Femur (tissue), 1 donor: ENCODE results near the gene APOL5.
A peak's percentile ranks its signal among the peaks of the same experiment; 100 is the strongest.
"Not testable (repeated sequence)": the region's sequence is repeated elsewhere in the genome, so short reads cannot be mapped to it uniquely, and the experiment has no call there.

Experiments
- DNase-seq: peaks from one replicate; pipeline ENCODE4 v3.0.0-alpha.2; 2017

The APOL5 gene, protein sequence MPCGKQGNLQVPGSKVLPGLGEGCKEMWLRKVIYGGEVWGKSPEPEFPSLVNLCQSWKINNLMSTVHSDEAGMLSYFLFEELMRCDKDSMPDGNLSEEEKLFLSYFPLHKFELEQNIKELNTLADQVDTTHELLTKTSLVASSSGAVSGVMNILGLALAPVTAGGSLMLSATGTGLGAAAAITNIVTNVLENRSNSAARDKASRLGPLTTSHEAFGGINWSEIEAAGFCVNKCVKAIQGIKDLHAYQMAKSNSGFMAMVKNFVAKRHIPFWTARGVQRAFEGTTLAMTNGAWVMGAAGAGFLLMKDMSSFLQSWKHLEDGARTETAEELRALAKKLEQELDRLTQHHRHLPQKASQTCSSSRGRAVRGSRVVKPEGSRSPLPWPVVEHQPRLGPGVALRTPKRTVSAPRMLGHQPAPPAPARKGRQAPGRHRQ

DNA sequence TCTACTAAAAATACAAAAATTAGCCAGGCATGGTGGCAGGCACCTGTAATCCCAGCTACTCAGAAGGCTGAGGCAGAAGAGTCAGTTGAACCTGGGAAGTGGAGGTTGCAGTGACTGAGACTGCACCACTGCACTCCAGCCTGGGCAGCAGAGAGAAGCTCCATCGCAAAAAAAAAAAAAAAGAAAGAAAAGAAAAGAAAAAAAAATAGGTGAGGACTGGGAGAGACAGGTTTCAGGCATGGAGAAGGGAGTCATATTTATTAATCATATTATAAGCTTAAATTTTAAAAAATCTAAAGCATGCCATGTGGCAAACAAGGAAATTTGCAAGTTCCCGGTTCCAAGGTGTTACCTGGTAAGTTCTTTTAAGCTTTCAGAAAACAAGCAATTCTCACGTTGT lies at the start of gene APOL5:
Gene APOL5 (plus strand): TSS at position 301 of the 400 bp plus-strand sequence. CDS start 0 bp downstream, at position 301.
- no peak for DNase-seq

DNA sequence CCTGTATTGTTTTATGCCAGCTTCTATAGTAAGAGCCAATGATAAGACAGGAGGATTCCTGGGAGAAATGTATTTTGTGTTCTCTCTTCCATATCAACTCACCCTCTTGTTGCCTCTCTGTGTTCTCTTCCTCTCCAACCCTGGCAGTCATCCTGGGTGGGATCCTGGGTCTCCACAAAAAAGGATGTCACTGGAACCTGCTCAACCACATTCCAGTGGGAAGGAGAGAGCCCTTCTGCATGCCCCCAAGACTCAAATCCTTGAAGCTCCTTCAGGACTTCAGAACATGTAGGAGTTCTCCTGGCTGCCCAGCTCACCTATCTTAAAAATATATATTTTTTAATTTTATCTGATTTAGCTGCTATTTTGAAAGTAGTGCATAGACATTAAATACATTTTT lies 43.3 kb upstream of the APOL5 start:
- no peak for DNase-seq

DNA sequence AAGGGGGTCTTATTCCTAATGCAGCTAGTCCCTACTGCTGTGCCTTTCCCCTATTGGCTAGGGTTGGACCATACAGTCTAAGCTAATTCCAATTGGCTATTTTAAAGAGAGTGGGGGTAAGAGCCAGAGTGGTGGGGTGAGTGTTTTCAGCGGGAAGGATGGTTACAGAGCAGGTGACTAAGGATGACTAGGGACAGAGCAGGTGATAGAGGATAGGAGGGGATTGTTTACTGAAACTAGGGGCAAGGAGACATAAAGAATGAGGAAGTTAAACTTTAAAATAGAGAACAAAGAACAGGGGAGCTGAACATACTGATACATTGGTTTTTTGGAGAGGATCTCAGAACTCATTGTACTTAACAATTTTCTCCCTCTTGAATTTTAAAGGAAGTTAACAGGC lies 41.6 kb upstream of the APOL5 start:
- not testable (repeated sequence) for DNase-seq

DNA sequence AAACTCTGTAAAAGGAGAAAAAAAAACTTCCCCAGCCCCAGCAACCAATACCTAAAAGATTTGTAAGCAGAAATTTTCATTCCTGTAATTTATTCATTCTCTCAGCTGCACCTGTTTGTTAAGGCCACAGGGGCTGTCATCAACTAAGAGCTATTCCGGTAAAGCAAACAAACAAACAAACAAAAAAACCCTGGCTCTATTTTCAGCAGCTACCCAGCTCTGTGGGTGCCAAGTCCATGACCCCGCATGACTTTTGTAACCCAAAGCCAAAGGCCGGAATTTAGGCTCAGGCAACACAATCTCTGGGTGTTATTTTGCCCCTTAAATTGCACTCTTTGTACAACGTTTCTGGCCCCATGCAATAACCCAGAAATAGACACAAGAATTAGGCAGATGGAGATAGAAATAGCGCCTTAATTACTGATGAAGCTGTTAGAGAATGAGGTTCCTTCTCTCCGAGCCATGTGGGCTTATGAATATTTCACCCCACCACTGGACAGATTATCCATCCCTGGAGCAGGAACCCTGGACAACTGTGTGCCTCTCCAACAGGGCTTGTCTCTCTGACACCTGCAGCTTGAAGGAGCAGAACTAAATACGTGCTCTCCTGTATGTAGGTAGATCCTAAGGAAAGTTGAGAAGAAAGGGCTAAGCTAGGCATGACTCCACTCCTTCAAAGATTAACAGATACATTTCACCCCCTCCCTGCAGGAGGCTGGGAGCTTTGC lies 40.0 kb upstream of the APOL5 start:
- no peak for DNase-seq

DNA sequence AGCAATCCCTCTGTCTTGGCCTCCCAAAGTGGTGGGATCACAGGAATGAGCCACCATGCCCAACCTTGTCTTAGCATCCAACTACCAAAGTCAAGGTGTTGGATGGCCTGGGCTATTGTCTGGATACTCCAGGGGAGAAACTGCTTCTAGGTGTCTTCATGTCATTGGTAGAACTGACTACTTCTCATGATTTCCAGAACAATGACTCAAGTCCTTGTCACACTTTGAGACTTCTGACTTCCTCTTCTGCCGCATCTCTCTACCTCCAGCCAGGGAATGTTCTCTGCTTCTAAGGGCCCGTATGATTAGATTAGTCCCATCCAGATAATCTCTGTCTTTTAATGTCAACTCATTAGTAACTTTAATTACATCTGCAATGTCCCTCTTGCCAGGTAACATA lies 38.8 kb upstream of the APOL5 start:
- DNase-seq = no peak

DNA sequence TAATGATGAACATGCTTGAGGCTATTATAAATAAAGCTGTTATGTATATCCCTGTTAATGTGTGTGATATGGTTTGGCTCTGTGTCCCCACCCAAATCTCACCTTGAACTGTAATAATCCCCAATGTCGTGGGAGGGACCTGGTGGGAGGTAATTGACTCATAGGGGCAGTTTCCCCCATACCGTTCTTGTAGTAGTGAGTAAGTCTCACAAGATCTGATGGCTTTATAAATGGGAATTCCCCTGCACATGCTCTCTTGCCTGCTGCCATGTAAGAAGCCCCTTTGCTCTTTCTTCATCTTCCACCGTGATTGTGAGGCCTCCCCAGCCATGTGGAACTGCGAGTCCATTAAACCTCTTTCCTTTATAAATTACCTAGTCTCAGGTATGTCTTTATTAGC lies 38.2 kb upstream of the APOL5 start:
- not testable (repeated sequence) for DNase-seq

DNA sequence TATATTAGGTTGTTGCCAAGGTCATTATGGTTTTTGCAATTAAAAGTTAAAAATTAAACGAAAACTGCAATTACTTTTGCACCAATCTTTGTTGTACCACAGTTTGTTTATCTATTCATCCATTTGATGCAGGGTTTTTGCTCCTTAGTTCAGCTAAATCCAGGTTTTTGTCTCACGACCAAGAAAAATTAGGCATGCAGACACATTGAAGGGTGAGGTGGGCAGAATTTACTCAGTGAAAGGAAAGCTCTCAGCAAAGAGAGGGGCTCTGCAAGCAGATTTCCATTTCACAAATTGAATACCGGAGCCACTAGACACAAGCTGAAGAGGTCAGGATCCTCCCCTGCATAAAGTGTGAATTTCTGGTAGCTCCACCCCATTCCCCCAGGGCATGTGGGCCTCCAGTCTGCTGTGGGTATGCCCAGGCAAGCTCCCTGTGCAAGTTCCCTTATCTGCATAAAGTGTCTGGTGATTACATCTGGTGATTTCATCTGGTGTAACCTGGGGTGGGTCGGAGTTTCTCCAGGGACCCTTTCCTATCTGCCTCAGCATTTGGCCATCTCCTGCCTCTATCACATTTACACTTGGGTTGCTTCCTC lies 36.1 kb upstream of the APOL5 start:
- no peak for DNase-seq

DNA sequence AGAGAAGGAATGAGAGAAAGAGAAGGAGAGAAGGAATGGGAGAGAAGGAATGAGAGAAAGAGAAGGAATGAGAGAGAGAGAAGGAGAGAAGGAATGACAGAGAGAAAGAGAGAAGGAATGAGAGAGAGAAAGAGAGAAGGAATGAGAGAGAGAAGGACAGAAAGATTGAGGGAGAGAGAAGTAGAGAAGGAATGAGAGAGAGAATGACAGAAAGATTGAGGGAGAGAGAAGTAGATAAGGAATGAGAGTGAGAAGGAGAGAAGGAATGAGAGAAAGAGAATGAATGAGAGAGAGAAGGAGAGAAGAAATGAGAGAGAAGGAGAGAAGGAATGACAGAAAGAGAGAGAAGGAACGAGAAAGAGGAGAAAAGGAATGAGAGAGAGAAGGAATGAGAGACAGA lies 34.1 kb upstream of the APOL5 start:
- no peak for DNase-seq

DNA sequence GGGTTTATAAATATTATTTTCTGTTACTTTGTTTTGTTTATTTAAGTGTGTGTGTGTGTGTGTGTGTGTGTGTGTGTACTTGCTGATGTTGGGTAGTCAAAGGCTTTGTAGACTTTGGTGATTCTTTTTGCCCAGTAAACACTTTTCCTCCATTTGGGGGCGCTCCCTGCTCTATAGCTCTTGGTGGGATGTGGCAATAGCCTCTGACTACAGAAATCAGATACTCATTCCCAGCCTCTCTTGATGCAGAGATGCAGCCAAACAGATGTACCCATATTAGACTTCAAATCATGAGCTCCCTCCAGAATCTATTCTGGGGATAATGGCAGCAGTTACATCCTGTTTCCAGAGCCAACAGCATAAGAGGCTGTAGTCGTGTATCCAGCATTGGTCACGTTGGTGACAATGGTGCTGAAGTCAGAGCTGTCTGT lies 33.4 kb upstream of the APOL5 start:
- DNase-seq = peak; percentile 33

DNA sequence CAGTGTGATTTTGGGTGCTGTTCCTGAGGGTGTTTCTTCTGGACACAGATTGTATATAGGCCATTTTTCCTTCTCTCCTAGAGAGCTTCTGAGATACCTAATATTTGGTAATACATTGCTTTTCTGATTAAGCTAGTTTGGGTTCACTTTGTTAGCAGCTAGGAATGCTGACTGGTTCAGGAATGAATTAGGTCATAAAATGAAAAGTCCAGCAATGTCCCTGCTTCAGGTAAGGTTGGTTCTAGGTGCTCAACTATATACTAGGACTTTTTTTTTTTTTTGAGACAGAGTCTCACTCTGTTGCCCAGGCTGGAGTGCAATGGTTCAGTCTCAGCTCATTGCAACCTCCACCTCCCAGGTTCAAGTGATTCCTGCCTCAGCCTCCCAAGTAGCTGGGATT lies 32.9 kb upstream of the APOL5 start:
- no peak for DNase-seq

DNA sequence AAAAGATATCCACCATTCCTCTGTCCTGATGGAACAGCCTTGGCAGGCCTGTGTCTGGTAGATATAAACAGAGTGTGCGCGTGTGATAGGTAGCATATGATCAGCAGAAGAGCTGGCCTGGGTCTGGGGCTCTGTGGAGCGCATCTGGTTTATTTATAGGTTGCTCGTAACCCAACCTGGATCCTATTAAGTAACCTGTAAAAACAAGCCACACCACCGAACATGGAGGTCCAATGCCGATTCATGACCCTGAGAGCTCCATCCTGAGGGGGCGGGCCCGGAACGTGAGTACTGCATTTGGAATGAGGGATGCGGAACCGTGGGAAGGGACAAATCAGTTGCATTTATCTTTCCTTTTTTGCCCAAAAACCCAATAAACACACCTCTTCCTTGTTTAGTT lies 31.9 kb upstream of the APOL5 start:
- DNase-seq = no peak

DNA sequence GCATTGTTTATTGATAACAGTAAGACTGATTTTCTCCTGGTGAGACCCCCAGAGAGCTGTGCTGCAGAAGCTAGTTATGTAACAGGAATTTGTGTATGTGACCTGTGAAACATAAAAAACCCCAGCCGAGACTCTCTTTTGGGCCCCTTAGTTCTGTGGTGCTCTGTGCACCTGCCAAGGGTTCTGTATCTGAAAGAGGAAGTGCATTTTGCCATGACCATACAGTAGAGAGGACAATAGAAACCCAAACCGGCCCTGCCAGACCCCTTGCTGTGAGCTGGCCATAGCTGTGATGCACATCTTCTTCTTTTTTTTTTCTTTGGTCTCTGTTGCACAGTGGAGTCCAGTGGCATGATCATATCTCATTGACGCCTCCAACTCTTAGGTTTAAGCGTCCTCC lies 31.4 kb upstream of the APOL5 start:
- no peak for DNase-seq

DNA sequence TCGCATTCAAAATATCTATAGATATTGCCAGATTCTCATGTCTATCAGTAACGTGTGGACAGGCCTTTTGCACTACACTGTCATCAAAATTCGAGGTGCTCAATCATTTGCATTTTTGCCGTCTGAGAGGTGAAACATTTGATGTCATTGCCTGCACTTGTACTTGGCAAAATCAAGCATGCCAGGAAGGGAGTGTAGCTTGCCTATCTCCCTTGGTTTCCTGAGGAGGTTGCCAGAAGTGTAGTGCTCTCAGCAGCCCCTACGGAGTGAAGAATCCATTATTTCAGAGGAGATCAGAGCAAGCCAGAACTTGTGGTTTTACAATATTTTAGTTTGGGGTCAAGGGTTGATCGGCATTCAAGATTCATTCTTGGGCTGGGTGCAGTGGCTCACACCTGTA lies 30.2 kb upstream of the APOL5 start:
- no peak for DNase-seq

DNA sequence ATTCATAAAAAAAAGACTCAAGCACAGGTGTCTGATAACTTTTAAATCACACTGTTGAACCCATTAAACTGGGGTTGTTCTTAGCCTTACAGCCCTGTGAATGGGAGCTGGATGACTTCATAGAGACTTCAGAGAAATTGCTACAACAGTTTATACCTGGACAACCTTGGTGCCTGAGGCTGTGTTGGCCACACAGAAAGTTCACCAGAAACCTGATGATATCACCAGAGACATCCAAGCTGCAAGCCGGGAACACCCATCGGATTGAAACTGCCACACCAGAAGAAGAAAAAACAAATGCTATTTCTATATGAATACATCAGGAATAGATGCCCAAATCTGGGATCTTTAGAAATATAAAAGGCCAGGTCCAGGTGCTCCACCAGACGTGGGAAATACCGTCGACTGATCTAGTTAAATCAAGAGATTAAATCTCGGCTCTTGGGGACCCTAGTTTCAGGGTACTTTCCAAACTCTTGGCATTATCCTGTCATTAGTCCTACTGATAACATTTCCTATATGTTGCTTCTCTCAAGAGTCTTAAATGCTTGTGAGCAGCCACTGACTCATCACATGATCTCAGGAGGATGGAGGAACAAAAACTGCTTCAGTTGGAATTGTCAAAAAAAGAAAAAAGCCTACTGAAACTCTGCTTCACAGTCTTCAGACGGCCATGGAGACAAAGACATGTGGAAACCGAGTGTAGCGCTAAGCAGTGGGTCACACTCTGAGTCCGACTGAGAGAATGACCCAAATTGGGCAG lies 28.6 kb upstream of the APOL5 start:
- DNase-seq = no peak

DNA sequence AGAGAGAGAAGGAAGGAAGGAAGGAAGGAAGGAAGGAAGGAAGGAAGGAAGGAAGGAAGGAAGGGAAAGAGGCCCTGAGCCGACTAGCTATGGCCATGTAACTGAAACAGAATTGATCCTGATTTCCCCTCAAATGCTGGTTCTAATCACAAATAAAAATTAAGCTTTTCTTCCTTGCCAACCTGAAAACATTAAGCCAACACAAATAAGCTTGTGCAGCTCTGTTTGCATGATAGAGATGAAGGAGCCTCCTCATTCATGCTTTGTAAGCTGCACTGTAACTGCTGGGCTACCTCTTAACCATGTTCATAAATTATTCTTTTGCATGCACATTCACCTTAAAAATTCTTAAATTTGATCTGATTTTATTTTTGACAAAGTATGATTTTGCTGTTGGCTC lies 27.7 kb upstream of the APOL5 start:
- no peak for DNase-seq

DNA sequence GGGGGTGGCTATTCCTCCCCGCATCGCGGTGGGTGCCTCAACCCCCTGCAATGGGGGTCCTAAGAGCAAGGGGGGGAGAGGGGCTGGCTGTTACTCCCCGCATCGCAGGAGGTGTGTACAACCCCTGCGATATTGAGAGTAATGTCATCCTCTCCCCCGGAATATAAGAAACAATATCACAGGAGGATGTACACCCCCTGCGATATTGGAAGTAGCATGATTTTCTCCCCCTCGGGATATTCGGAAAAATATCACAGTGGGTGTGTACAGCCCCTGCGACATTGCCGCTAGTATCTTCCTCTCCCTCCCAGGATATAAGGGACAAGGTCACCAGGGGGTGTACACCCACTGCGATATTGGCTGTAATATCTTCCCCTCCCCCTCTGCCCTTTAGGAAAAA lies 22.5 kb upstream of the APOL5 start:
- no peak for DNase-seq

DNA sequence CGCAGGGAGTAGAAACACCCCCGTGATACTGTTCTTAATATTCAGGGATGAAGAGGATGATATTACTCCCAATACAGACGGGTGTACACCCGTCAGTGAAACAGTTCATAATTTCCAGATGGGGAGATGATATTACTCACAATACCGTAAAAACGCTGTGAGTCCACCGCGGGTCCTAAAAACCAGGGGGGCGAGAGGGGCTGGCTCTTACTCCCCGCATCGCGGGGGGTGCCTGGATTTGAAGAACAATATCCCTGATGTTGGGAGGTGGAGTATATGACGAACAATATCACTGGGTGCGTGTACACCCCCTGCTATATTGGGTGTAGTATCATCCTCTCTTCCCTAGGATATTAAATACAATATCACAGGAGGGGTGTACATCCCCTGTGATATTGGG lies 20.5 kb upstream of the APOL5 start:
- no peak for DNase-seq

DNA sequence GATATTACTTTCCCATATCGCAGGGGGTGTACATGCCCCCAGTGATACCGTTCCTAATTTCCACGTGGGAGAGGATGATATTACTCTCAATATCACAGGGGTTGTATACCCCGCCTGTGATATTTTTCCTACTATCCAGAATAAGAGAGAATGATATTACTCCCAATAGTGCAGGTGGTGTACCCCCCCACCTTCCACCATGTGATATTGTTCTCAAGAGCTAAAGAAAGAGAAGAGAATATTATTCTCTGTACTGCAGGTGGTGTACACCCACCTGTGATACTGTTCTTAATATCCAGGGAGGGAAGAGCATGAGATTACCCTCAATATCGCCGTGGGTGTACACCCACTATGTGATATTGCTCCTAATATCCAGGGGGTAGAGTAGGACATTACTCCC lies 17.8 kb upstream of the APOL5 start:
- DNase-seq = not testable (repeated sequence)

DNA sequence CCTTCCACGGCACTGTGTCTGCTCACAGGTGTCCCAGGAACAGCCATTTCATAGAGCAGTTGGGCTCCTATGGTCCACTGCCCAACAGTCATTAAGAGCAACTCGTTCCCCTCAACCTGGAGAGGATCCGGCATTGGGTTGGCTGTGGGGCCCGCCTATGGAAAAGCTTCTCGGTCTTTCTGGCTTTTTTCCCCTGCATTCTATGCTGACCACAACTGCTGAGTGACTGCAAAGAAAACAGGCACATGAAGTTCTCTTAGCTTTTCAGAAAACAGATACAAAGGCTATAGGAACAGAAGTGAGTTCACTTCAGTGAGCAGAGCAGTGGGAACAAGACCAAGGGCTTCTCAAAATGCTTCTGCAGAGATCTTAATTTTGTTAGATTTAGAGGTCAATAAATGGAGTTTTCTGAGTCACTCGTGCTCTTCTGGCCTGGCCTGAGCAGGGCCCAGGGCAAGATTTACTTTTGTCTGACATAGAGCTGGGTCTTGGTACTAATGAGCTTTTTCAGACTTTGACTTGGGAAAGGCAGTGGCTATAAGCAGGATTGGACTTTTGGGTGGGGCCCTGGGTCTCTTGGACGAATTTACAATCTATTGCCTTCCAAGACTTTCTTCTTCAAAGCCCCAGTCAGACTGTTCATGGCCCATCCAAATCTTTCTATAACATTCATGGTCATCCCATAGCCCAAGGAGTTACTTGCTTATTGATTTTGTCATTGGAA lies 13.6 kb upstream of the APOL5 start:
- no peak for DNase-seq

DNA sequence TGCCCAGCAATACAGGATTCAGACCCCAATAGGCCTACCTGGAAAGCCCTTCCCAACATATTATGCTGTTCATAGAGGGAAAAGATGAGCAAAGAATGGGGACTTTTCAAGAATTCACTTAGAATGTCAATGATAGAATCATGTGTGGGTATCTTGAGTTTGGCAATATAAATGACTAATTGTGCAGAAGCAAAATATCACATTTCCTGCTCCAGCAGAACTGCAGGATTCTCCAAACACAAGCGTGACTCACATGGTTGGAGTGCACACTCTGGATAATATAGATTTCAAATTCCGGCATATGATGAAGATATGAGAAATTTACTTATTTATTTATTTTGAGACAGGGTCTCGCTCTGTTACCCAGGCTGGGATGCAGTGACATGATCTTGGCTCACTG lies 12.5 kb upstream of the APOL5 start:
- DNase-seq = no peak

DNA sequence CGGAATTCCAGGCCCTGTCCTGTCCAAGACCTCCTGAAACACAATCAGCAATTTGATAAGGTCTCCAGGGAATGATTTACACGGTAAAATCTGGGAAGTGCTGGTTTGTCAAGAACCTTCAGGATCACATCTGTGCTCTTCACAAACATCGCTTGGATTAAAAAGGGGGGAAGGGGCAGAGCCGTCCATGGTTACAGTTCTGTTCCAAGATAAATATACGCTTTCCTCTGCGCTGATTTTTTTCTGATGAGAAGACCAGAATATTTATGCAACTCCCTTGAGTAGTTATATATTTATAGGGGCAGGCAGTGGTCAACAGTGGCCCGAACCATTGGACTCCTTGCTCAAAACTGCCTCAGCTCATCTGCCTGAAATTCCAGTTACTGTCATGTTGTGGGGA lies 9.2 kb upstream of the APOL5 start:
- no peak for DNase-seq

DNA sequence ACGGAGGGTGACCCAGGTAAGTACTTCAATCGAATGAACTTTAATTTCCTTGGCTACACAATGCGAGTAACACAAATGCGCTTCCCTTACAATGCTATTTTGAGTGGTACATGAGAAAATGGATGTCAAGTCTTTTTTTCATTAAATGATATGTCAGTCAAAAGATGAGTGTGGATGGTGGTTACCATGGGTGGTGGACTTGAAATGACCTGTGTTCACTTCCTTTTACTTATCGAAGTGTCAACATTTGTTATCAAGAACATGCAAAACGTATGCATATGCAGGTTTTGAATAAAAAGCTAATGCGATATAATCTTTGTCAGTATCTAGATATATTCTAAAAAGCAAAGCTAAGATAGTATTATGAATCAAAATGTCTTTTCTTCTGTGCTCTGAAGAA lies 8.8 kb upstream of the APOL5 start:
- DNase-seq = no peak

DNA sequence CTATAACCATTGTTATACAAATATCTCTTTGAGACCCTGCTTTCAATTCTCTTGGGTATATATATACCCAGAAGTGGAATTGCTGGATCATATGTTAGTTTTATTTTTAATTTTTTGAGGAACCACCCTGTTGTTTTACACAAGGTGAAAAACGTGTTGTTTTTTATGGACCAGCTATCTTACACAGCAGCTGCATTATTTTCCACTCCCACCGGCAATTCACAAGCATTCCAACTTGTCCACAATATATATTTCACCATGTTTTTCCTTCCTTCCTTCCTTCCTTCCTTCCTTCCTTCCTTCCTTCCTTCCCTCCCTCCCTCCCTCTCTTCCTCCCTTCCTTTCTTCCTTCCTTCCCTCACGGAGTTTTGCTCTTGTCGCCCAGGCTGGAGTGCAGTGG lies 6.3 kb upstream of the APOL5 start:
- DNase-seq = no peak
